ENCODE measurements around the gene HES7. TPM values are rescaled to one million over a fixed set of nuclear protein-coding genes. Genes with fewer than 3 reads are reported as not detected.

Gene HES7
- total and polyA plus RNA-seq, 2 experiments from 2014 or later: not detected

GRCh38 chr17:8144401-8145231 lies 20.7 kb upstream of the HES7 start:
- WGBS, 2 experiments (ENCODE audit: low coverage in 1 of 2, low lambda C conversion rate in 2 of 2, missing lambda C conversion rate in 2 of 2): 78 to 88% methylated on average over 7 to 15 of the region's 15 CpGs
- H3K9me2 ChIP-seq (ENCODE audit: insufficient read depth): no peaks in the 10 kb centered on the region
- H3K36me3 ChIP-seq (ENCODE audit: low read depth): peaks cover 25% of the 10 kb centered on the region; the same call in 1 of the 2 replicates
- H3K4me3 ChIP-seq: no peak overlapping the region
- in situ Hi-C loops (cut with MboI): no loop called here
- peaks cover 16% of the 10 kb centered on the region for H3F3A ChIP-seq (ENCODE audit: insufficient read depth)
- no peak overlapping the region for H3K9ac ChIP-seq
- TF ChIP-seq EZH2 (IDR thresholded peaks at IDR 0.05; ENCODE audit: insufficient read depth, poor library complexity, severe bottlenecking) (no peak), EZH2phosphoT487 (IDR thresholded peaks at IDR 0.05; ENCODE audit: insufficient read depth, low read depth) (no peak)
- no peaks in the 10 kb centered on the region for H4K20me1 ChIP-seq (ENCODE audit: insufficient read depth)
- H3K9me3 ChIP-seq (ENCODE audit: low read depth): no peaks in the 10 kb centered on the region
- H3K4me1 ChIP-seq (ENCODE audit: insufficient read depth): no peaks in the 10 kb centered on the region
- DNase-seq: no peak
- no peaks in the 10 kb centered on the region for H3K27me3 ChIP-seq (replicated peaks; ENCODE audit: insufficient read depth)
- no peak overlapping the region for H3K27ac ChIP-seq
- H3K4me2 ChIP-seq (ENCODE audit: unreplicated experiment): no peak overlapping the region
- no peak overlapping the region for H2AFZ ChIP-seq
- H3K79me2 ChIP-seq (ENCODE audit: insufficient read depth): peaks cover 3% of the 10 kb centered on the region; the same call in 1 of the 2 replicates

GRCh38 chr17:8143581-8144400 lies 19.9 kb upstream of the HES7 start:
- no peaks in the 10 kb centered on the region for H3K9me3 ChIP-seq (ENCODE audit: low read depth)
- H3K36me3 ChIP-seq (ENCODE audit: low read depth): peaks cover 25% of the 10 kb centered on the region; the same call in 1 of the 2 replicates
- peaks cover 23% of the 10 kb centered on the region for H3F3A ChIP-seq (ENCODE audit: insufficient read depth)
- H3K27ac ChIP-seq: no peak overlapping the region
- no peak overlapping the region for H2AFZ ChIP-seq
- TF ChIP-seq EZH2 (IDR thresholded peaks at IDR 0.05; ENCODE audit: insufficient read depth, poor library complexity, severe bottlenecking) (no peak), EZH2phosphoT487 (IDR thresholded peaks at IDR 0.05; ENCODE audit: insufficient read depth, low read depth) (no peak)
- H3K4me3 ChIP-seq: no peak overlapping the region
- H3K4me1 ChIP-seq (ENCODE audit: insufficient read depth): no peaks in the 10 kb centered on the region
- in situ Hi-C loops (cut with MboI): no loop called here
- DNase-seq: no peak
- H3K9ac ChIP-seq: no peak overlapping the region
- no peaks in the 10 kb centered on the region for H3K9me2 ChIP-seq (ENCODE audit: insufficient read depth)
- no peak overlapping the region for H3K4me2 ChIP-seq (ENCODE audit: unreplicated experiment)
- no peaks in the 10 kb centered on the region for H3K79me2 ChIP-seq (ENCODE audit: insufficient read depth)
- H3K27me3 ChIP-seq (replicated peaks; ENCODE audit: insufficient read depth): no peaks in the 10 kb centered on the region
- H4K20me1 ChIP-seq (ENCODE audit: insufficient read depth): no peaks in the 10 kb centered on the region
- 80 to 81% methylated on average over 10 to 22 of the region's 22 CpGs for WGBS, 2 experiments (ENCODE audit: low coverage in 1 of 2, low lambda C conversion rate in 2 of 2, missing lambda C conversion rate in 2 of 2)

GRCh38 chr17:8142887-8143580 lies 19.1 kb upstream of the HES7 start:
- Histone ChIP-seq H3K4me2 (ENCODE audit: unreplicated experiment) (no peak overlapping the region), H3K9me3 (ENCODE audit: low read depth) (no peaks in the 10 kb centered on the region), H4K20me1 (ENCODE audit: insufficient read depth) (no peaks in the 10 kb centered on the region), H3K27me3 (replicated peaks; ENCODE audit: insufficient read depth) (no peaks in the 10 kb centered on the region), H3K4me1 (ENCODE audit: insufficient read depth) (peaks cover 4% of the 10 kb centered on the region), H3K27ac (no peak overlapping the region), H3K36me3 (ENCODE audit: low read depth) (peaks cover 17% of the 10 kb centered on the region; the same call in 1 of the 2 replicates), H2AFZ (no peak overlapping the region), H3K9ac (no peak overlapping the region), H3K9me2 (ENCODE audit: insufficient read depth) (no peaks in the 10 kb centered on the region), H3F3A (ENCODE audit: insufficient read depth) (peaks cover 27% of the 10 kb centered on the region), H3K79me2 (ENCODE audit: insufficient read depth) (no peaks in the 10 kb centered on the region), H3K4me3 (no peak overlapping the region)
- 78 to 86% methylated on average over 6 to 14 of the region's 15 CpGs for WGBS, 2 experiments (ENCODE audit: low coverage in 1 of 2, low lambda C conversion rate in 2 of 2, missing lambda C conversion rate in 2 of 2)
- TF ChIP-seq EZH2 (IDR thresholded peaks at IDR 0.05; ENCODE audit: insufficient read depth, poor library complexity, severe bottlenecking) (no peak), EZH2phosphoT487 (IDR thresholded peaks at IDR 0.05; ENCODE audit: insufficient read depth, low read depth) (no peak)
- no peak for DNase-seq
- in situ Hi-C loops (cut with MboI): no loop called here

All from GM23248 (cell line).